Brain microvascular endothelial cell (primary cell): Measurements from ENCODE around the gene SH3PXD2A.

Experiments used
- DNase-seq: peaks from one replicate; pipeline ENCODE4 v3.0.0-alpha.2; 2020
- H3K27ac ChIP-seq: fragments of 250-450 bp; sonication (Bioruptor Pico); 2 replicates; pipeline ENCODE4 v1.5.1; 2020; ENCODE audit warnings: mild to moderate bottlenecking, moderate library complexity
- H3K27me3 ChIP-seq: fragments of 250-450 bp; sonication (Bioruptor Pico); replicated peaks from 2 replicates; pipeline ENCODE4 v1.5.1; 2020; ENCODE audit warnings: mild to moderate bottlenecking
- H3K36me3 ChIP-seq: fragments of 250-450 bp; sonication (Bioruptor Pico); replicated peaks from 2 replicates; pipeline ENCODE4 v1.5.1; 2020; ENCODE audit warnings: mild to moderate bottlenecking
- H3K4me3 ChIP-seq: 2 replicates; pipeline ENCODE4 v1.5.1; 2011; ENCODE audit warnings: low read depth, mild to moderate bottlenecking, control low read depth, low read length, moderate library complexity
- CTCF ChIP-seq: IDR thresholded peaks from 2 replicates; pipeline ENCODE4 v1.5.1; 2011; ENCODE audit warnings: low read depth, mild to moderate bottlenecking, moderate library complexity, low read length, control low read depth, inconsistent platforms; ENCODE audit errors: missing control alignments
- in situ Hi-C: cut with HindIII; loops from 2 replicates; pipeline ENCODE4 v1.10.0; 2017; ENCODE audit warnings: low sequenced_read_pairs, low pct_ligation_motif_present

The SH3PXD2A gene

GRCh38 chr10:103729851-103730250, 125.5 kb downstream of the SH3PXD2A start:
- in situ Hi-C loops: no loop called here
- Histone ChIP-seq H3K27ac (no peak overlapping the region), H3K36me3 (no peaks in the 10 kb centered on the region), H3K27me3 (no peaks in the 10 kb centered on the region), H3K4me3 (no peak overlapping the region)
- TF ChIP-seq CTCF: no peak
- no peak for DNase-seq

- DNase-seq: no peak
- no peaks in the 10 kb centered on the region for H3K27me3 ChIP-seq
- TF ChIP-seq CTCF: no peak
- no peaks in the 10 kb centered on the region for H3K36me3 ChIP-seq
- in situ Hi-C loops: no loop called here
- H3K27ac ChIP-seq: no peak overlapping the region
- H3K4me3 ChIP-seq: no peak overlapping the region
Observed at GRCh38 chr10:103727991-103728689, 127.2 kb downstream of the SH3PXD2A start.

GRCh38 chr10:103727546-103727963, 127.8 kb downstream of the SH3PXD2A start:
- no peaks in the 10 kb centered on the region for H3K27me3 ChIP-seq
- H3K4me3 ChIP-seq: no peak overlapping the region
- no peak for DNase-seq
- in situ Hi-C loops: no loop called here
- TF ChIP-seq CTCF: no peak
- no peaks in the 10 kb centered on the region for H3K36me3 ChIP-seq
- no peak overlapping the region for H3K27ac ChIP-seq

GRCh38 chr10:103726637-103727036, 128.7 kb downstream of the SH3PXD2A start:
- in situ Hi-C loops: no loop called here
- no peaks in the 10 kb centered on the region for H3K36me3 ChIP-seq
- no peak for DNase-seq
- H3K4me3 ChIP-seq: no peak overlapping the region
- no peaks in the 10 kb centered on the region for H3K27me3 ChIP-seq
- TF ChIP-seq CTCF: no peak
- H3K27ac ChIP-seq: no peak overlapping the region

- H3K27ac ChIP-seq: no peak overlapping the region
- no peaks in the 10 kb centered on the region for H3K36me3 ChIP-seq
- no peak for TF ChIP-seq CTCF
- no peak overlapping the region for H3K4me3 ChIP-seq
- in situ Hi-C loops: no loop called here
- no peaks in the 10 kb centered on the region for H3K27me3 ChIP-seq
- no peak for DNase-seq
Observed at GRCh38 chr10:103725242-103725641, 130.1 kb downstream of the SH3PXD2A start.

- no peak for TF ChIP-seq CTCF
- no peaks in the 10 kb centered on the region for H3K36me3 ChIP-seq
- in situ Hi-C loops: loop anchor here (25.0 kb wide), 1 partner anchor 138 kb away; the partner anchor contains the start of gene SH3PXD2A
- no peaks in the 10 kb centered on the region for H3K27me3 ChIP-seq
- DNase-seq: no peak
- no peak overlapping the region for H3K27ac ChIP-seq
- no peak overlapping the region for H3K4me3 ChIP-seq
Observed at GRCh38 chr10:103724771-103725170, 130.6 kb downstream of the SH3PXD2A start.
